Ascending aorta (tissue), 2 donors: ENCODE results near the gene ARVCF. TPM values are rescaled to one million over a fixed set of nuclear protein-coding genes. Genes with fewer than 3 reads are reported as not detected.

Source experiments
- DNase-seq, 2 donors: peaks; one replicate each; pipeline ENCODE4 v3.0.0-alpha.2; 2019; ENCODE audit warnings: low spot score in 2 of 2
- H3K27ac ChIP-seq, 2 donors: fragments of 200-600 bp; sonication (generic); one replicate each; pipeline ENCODE4 v1.5.1; 2016 to 2017; ENCODE audit warnings: mild to moderate bottlenecking in 1 of 2
- H3K27me3 ChIP-seq: fragments of 200-600 bp; sonication (generic); one replicate; pipeline ENCODE4 v1.5.1; 2017
- H3K36me3 ChIP-seq, 2 donors: fragments of 200-600 bp; sonication (generic); one replicate each; pipeline ENCODE4 v1.5.1; 2016
- H3K4me1 ChIP-seq, 2 donors: fragments of 200-600 bp; sonication (generic); one replicate each; pipeline ENCODE4 v1.5.1; 2016 to 2017; ENCODE audit warnings: mild to moderate bottlenecking in 1 of 2
- H3K4me3 ChIP-seq, 2 donors: fragments of 200-600 bp; sonication (generic); one replicate each; pipeline ENCODE4 v1.5.1; 2016 to 2017; ENCODE audit warnings: mild to moderate bottlenecking in 1 of 2
- H3K9me3 ChIP-seq, 2 donors: fragments of 200-600 bp; sonication (generic); one replicate each; pipeline ENCODE4 v1.5.1; 2016
- CTCF ChIP-seq, 3 experiments: fragments of 200-600 bp in 2 of 3; fragments of 450-650 bp in 1 of 3; sonication (generic) in 2 of 3; IDR thresholded peaks; one replicate each; pipeline ENCODE4 v1.5.1; 2016 to 2019; ENCODE audit warnings: antibody characterized with exemption in 3 of 3, mild to moderate bottlenecking in 1 of 3, moderate library complexity in 1 of 3
- intact Hi-C: fragments of 100-400 bp; cut with DNase I; formaldehyde crosslinking; loops from one replicate; pipeline ENCODE4 v1.15.1; 2023
- total RNA-seq: library from RNA; depleted of rRNA; stranded (reverse); fragments of >200 nt; gene quantifications from one replicate; pipeline ENCODE4 v1.1.0, GENCODE V29; 2016

Gene ARVCF
- total RNA-seq, 1 donor from 2014 or later = 252 TPM

- no peak for TF ChIP-seq CTCF (IDR thresholded peaks at IDR 0.05)
- Histone ChIP-seq H3K27me3 (no peaks in the 10 kb centered on the region), H3K9me3 (no peaks in the 10 kb centered on the region), H3K4me3 (peak overlapping the region; percentile 70 to 93), H3K27ac (peak overlapping the region; percentile 97 to 99), H3K4me1 (peaks cover 26 to 34% of the 10 kb centered on the region in 2 donors), H3K36me3 (peaks cover 16% of the 10 kb centered on the region in 2 donors)
- intact Hi-C loops = no loop called here
- no peak for DNase-seq
Measured at GRCh38 chr22:19984851-19985811, 31.5 kb downstream of the ARVCF start.

GRCh38 chr22:19984201-19984753 lies 32.3 kb downstream of the ARVCF start:
- Histone ChIP-seq H3K4me1 (peaks cover 26 to 34% of the 10 kb centered on the region in 2 donors), H3K27me3 (no peaks in the 10 kb centered on the region), H3K9me3 (no peaks in the 10 kb centered on the region), H3K27ac (peak overlapping the region; percentile 97 to 99), H3K36me3 (peaks cover 24 to 25% of the 10 kb centered on the region in 2 donors), H3K4me3 (peak overlapping the region in 1 of 2 donors; percentile 93)
- TF ChIP-seq CTCF (IDR thresholded peaks at IDR 0.05) = no peak
- intact Hi-C loops = no loop called here
- peak; percentile 68 to 93 for DNase-seq

DNA sequence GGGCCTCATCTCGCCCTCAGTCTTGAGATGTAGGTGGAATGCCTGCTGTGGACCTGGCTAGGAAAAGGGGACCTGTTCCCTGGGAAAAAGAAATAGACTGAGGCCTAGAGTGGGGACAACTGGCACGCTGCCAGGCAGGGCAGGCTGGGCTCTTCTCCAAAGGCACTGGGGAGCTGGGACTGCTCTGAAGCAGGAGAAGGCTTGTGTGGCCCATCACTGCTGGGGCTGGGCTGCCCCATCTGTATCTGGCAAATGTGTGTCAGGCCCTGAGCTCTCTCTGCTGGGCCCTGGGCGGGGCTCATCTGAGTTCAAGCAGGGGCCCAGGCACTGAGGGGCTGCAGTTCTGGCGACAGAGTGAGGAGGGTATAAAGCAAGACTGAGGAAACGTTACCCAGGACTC lies 32.9 kb downstream of the ARVCF start:
- Histone ChIP-seq H3K27ac (peak overlapping the region; percentile 97 to 99), H3K27me3 (no peaks in the 10 kb centered on the region), H3K4me1 (peaks cover 26 to 34% of the 10 kb centered on the region in 2 donors), H3K4me3 (peak overlapping the region in 1 of 2 donors; percentile 5), H3K36me3 (peaks cover 30% of the 10 kb centered on the region in 2 donors), H3K9me3 (no peaks in the 10 kb centered on the region)
- TF ChIP-seq CTCF (IDR thresholded peaks at IDR 0.05) = no peak
- DNase-seq = no peak
- intact Hi-C loops = no loop called here

- Histone ChIP-seq H3K9me3 (no peaks in the 10 kb centered on the region), H3K27me3 (no peaks in the 10 kb centered on the region), H3K36me3 (peaks cover 36 to 37% of the 10 kb centered on the region in 2 donors), H3K4me3 (no peak overlapping the region), H3K4me1 (peaks cover 26 to 34% of the 10 kb centered on the region in 2 donors), H3K27ac (peak overlapping the region; percentile 97 to 99)
- TF ChIP-seq CTCF (IDR thresholded peaks at IDR 0.05) = no peak
- DNase-seq = no peak
- intact Hi-C loops = no loop called here
Measured at GRCh38 chr22:19982991-19983578, 33.5 kb downstream of the ARVCF start.

DNA sequence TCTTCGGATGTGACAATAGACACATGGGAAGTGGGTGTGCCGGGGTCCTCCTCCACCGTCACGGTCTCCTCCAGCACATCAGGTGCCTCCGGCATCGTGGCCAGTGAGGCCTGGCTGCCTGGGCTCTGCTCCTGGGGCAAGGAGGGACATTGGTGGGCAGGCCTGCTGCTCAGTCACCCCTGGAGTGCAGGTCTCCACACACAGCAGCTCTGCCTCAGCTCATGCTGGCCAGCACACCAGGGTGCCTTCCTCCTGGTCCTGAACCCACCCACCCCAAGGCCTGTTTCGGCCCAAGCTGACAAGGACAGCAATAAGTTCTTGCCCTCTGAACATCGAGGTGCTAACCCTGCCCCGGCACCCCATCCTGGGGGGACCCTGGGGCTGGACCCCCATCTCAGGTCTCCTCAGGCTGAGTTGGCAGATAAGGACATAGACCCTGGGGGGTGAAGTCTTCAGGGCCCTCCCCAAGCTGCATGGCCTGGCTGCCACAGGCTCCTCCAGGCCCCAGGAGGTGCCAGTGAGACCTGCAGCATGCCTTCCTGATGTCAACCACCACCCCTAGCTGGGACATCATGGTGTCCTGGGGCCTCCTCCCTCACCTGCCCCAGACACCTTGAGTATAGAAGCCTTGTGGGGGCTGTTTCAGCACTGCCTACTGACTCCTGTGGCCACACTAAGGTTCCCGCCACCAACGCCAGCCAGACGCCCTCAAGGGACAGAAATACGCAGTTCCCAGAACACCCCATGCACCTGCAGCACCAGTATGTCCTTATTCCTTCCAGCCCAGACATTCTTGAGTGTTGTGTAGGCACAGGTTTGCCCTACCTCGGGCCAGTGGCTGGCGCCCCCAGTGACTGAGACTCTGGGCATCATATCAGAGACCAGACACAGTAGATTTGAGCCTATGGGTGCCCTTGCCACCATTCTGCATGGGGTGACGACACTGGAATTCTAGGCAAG lies 34.4 kb downstream of the ARVCF start:
- Histone ChIP-seq H3K4me1 (peaks cover 26 to 31% of the 10 kb centered on the region in 2 donors), H3K27ac (peak overlapping the region; percentile 44 to 99)

More for the DNA sequence above, 34.4 kb downstream of the ARVCF start:
- intact Hi-C loops = no loop called here
- H3K36me3 ChIP-seq = peaks cover 44 to 45% of the 10 kb centered on the region in 2 donors
- no peaks in the 10 kb centered on the region for H3K9me3 ChIP-seq
- H3K27me3 ChIP-seq = no peaks in the 10 kb centered on the region
- H3K4me3 ChIP-seq = no peak overlapping the region
- no peak for TF ChIP-seq CTCF (IDR thresholded peaks at IDR 0.05)
- DNase-seq = no peak
